Activated naive CD4-positive, alpha-beta T cell (primary cell): ENCODE results near the gene PCDHA8.
"Not testable (repeated sequence)": the region's sequence is repeated elsewhere in the genome, so short reads cannot be mapped to it uniquely, and the experiment has no call there.

Experiments used
- DNase-seq, 4 experiments: peaks; one replicate each; lab custom pipeline; 2025; lab: John Stamatoyannopoulos, UW

The PCDHA8 gene

GRCh38 chr5:140827704-140828361 lies 13.2 kb upstream of the PCDHA8 start, which contains the start of gene PCDHA6:
PCDHA6 (plus strand) TSS chr5:140827960; CDS start chr5:140828092, 132 bp downstream.
- no peak for DNase-seq

GRCh38 chr5:140828362-140828737 lies 12.6 kb upstream of the PCDHA8 start:
- no peak for DNase-seq

DNA sequence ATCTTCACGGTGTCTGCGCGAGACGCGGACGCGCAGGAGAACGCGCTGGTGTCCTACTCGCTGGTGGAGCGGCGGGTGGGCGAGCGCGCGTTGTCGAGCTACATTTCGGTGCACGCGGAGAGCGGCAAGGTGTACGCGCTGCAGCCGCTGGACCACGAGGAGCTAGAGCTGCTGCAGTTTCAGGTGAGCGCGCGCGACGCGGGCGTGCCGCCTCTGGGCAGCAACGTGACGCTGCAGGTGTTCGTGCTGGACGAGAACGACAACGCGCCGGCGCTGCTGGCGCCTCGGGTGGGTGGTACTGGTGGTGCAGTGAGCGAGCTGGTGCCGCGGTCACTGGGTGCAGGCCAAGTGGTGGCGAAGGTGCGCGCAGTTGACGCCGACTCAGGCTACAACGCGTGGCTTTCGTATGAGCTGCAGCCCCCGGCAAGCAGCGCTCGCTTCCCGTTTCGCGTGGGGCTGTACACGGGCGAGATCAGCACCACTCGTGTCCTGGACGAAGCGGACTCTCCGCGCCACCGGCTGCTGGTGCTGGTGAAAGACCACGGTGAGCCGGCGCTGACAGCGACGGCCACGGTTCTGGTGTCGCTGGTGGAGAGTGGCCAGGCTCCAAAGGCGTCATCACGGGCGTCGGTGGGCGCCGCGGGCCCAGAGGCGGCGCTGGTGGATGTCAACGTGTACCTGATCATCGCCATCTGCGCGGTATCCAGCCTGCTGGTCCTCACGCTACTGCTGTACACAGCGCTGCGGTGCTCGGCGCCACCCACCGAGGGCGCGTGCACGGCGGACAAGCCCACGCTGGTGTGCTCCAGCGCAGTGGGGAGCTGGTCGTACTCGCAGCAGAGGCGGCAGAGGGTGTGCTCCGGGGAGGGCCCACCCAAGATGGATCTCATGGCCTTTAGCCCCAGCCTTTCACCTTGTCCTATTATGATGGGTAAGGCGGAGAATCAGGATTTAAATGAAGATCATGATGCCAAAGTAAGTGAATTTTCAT lies 11.2 kb upstream of the PCDHA8 start:
- DNase-seq = not testable (repeated sequence)

DNA sequence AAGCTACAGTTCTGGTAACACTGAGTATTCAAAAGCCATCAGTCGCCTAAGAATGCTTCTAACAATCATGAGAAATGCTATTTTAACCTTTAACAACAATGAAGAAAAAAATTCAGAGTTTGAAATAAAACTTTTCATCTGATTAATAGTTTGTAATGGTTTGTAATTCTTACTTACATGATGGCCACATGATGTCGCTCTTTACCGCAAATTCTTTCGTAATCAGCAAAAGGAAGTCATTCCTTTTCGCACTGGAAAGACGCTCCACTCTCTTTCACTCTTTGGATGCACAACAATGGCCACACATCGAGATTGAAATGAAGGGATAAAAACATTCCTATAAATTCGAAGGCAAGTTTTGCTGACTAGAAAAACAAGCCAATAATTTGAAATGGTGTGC lies 7.0 kb upstream of the PCDHA8 start, which contains the start of gene PCDHA7:
TSS of gene PCDHA7 (plus strand) at position 277 of the 400 bp plus-strand sequence. CDS start at position 392, 115 bp downstream.
- DNase-seq = no peak

DNA sequence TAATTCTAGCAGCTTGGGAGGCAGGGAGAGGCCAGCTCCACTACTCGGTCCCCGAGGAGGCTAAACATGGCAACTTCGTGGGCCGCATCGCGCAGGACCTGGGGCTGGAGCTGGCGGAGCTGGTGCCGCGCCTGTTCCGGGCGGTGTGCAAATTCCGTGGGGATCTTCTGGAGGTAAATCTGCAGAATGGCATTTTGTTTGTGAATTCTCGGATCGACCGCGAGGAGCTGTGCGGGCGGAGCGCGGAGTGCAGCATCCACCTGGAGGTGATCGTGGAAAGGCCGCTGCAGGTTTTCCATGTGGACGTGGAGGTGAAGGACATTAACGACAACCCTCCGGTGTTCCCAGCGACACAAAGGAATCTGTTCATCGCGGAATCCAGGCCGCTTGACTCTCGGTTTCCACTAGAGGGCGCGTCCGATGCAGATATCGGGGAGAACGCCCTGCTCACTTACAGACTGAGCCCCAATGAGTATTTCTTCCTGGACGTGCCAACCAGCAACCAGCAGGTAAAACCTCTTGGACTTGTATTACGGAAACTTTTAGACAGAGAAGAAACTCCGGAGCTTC lies 6.5 kb upstream of the PCDHA8 start:
- DNase-seq = not testable (repeated sequence)

GRCh38 chr5:140835622-140836510 lies 5.1 kb upstream of the PCDHA8 start:
- DNase-seq = no peak

DNA sequence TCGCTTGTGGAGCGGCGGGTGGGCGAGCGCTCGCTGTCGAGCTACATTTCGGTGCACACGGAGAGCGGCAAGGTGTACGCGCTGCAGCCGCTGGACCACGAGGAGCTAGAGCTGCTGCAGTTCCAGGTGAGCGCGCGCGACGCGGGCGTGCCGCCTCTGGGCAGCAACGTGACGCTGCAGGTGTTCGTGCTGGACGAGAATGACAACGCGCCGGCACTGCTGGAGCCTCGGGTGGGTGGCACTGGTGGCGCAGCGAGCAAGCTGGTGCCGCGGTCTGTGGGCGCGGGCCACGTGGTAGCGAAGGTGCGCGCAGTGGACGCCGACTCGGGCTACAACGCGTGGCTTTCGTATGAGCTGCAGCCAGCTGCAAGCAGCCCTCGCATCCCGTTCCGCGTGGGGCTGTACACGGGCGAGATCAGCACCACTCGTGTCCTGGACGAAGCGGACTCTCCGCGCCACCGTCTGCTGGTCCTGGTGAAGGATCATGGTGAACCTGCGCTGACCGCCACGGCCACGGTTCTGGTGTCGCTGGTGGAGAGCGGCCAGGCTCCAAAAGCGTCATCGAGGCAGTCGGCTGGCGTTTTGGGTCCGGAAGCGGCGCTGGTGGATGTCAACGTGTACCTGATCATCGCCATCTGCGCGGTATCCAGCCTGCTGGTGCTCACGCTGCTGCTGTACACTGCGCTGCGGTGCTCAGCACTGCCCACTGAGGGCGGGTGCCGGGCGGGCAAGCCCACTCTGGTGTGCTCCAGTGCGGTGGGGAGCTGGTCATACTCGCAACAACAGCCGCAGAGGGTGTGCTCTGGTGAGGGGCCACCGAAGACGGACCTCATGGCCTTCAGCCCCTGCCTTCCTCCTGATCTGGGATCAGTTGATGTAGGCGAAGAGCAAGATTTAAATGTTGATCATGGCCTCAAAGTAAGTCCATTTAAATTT lies 2.1 kb downstream of the PCDHA8 start:
- no peak for DNase-seq

DNA sequence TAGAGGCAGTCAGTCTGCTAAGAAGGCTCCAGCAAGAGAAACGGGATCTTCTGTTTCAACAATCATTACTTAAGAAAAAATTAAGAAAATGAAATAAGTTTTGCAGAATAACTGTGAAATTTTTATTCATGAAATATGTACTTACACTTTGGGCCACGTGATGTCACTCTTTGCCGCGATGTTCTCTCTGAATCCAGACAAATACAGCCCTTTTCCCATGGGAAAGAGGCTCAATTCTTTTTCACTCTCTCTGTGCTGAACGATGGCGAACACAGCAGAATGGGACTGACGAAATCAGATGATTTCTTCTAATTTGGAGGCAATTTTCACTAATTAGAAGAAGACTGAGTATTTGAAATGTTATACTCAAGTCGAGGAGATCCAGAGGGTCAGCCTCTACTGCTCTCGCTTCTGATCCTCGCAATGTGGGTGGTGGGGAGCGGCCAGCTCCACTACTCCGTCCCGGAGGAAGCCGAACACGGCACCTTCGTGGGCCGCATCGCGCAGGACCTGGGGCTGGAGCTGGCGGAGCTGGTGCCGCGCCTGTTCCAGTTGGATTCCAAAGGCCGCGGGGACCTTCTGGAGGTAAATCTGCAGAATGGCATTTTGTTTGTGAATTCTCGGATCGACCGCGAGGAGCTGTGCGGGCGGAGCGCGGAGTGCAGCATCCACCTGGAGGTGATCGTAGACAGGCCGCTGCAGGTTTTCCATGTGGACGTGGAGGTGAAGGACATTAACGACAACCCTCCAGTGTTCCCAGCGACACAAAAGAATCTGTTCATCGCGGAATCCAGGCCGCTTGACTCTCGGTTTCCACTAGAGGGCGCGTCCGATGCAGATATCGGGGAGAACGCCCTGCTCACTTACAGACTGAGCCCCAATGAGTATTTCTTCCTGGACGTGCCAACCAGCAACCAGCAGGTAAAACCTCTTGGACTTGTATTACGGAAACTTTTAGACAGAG lies 7.4 kb downstream of the PCDHA8 start, which contains the start of gene PCDHA9:
TSS of gene PCDHA9 (plus strand) at position 244 of the 964 bp plus-strand sequence. CDS start at position 358, 114 bp downstream.
- not testable (repeated sequence) for DNase-seq

DNA sequence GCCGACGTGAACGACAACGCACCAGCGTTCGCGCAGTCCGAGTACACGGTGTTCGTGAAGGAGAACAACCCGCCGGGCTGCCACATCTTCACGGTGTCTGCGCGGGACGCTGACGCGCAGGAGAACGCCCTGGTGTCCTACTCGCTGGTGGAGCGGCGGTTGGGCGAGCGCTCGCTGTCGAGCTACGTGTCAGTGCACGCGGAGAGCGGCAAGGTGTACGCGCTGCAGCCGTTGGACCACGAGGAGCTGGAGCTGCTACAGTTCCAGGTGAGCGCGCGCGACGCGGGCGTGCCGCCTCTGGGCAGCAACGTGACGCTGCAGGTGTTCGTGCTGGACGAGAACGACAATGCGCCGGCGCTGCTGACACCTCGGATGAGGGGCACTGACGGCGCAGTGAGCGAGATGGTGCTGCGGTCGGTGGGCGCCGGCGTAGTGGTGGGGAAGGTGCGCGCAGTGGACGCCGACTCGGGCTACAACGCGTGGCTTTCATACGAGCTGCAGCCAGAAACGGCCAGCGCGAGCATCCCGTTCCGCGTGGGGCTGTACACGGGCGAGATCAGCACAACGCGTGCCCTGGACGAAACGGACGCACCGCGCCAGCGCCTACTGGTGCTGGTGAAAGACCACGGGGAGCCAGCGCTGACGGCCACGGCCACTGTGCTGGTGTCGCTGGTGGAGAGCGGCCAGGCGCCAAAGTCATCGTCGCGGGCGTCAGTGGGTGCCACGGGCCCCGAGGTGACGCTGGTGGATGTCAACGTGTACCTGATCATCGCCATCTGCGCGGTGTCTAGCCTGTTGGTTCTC lies 9.0 kb downstream of the PCDHA8 start:
- not testable (repeated sequence) for DNase-seq

DNA sequence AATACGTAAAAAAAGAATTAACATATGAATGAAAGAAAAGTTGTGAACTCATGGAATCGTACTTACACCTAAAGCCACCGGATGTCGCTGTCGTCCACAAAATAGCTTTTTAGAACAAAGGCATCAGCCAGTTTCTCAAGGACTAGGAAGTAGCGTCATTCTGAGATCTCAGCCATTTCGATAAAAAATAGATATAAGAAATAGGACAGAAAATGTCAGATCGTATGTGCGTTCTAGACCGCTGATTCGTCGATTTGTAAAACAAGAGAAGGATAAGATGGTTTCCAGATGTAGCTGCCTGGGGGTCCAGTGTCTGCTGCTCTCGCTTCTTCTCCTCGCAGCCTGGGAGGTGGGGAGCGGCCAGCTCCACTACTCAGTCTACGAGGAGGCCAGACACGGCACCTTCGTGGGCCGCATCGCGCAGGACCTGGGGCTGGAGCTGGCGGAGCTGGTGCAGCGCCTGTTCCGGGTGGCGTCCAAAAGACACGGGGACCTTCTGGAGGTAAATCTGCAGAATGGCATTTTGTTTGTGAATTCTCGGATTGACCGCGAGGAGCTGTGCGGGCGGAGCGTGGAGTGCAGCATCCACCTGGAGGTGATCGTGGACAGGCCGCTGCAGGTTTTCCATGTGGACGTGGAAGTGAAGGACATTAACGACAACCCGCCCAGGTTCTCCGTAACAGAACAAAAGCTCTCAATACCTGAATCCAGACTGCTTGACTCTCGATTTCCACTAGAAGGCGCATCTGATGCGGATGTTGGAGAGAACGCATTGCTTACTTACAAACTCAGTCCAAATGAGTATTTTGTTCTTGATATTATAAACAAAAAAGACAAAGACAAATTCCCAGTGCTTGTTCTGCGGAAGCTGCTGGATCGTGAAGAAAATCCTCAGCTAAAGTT lies 15.0 kb downstream of the PCDHA8 start, which contains the start of gene PCDHA10:
TSS of gene PCDHA10 (plus strand) at position 126 of the 903 bp plus-strand sequence. CDS start at position 278, 152 bp downstream.
- no peak for DNase-seq

GRCh38 chr5:140857177-140857986 lies 16.4 kb downstream of the PCDHA8 start:
- DNase-seq = no peak

DNA sequence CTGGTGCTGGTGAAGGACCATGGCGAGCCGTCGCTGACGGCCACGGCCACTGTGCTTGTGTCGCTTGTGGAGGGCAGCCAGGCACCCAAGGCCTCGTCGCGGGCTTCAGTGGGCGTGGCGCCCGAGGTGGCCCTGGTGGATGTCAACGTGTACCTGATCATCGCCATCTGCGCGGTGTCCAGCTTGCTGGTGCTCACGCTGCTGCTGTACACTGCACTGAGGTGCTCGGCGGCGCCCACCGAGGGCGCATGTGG lies 16.9 kb downstream of the PCDHA8 start:
- no peak for DNase-seq

DNA sequence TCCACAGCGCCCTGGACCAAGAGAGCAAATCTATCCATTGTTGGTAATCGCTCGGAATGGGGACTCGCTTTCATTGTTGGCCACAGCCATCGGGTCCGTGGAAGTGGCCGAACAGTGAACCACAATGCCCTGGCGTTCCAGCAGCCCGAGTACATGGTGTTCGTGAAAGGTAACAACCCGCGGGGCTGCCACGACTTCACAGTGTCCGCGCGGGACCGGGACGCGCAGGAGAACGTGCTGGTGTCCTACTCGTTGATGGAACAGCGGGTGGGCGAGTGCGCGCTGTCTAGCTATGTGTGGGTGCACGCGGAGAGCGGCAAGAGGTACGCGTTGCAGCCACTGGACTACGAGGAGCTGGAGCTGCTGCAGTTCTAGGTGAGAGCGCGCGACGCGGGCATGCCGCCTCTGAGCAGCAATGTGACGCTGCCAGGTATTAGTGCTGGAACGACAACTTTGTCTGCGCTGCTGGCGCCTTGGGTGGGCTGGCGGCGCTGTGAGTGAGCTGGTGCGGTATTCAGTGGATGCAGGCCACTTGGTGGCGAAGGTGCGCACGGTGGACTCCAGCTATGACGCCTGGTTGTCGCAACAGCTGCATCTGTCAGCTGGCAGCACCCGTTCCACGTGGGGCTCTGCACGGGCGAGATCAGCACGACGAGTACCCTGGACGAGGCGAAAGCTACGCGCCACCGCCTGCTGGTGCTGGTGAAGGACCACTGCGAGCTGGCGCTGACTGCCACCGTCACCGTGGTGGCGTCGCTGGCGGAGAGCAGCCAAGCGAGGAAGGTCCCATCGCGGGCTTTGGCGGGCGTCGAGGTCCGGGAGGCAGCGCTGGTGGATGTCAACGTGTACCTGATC lies 21.7 kb downstream of the PCDHA8 start:
- no peak for DNase-seq

GRCh38 chr5:140868721-140869554 lies 28.0 kb downstream of the PCDHA8 start, which contains the start of gene PCDHA11:
PCDHA11 (plus strand) TSS chr5:140868957; CDS start chr5:140869104, 147 bp downstream.
- no peak for DNase-seq
